ENCODE data around the gene KMT2D.

Gene KMT2D

DNA sequence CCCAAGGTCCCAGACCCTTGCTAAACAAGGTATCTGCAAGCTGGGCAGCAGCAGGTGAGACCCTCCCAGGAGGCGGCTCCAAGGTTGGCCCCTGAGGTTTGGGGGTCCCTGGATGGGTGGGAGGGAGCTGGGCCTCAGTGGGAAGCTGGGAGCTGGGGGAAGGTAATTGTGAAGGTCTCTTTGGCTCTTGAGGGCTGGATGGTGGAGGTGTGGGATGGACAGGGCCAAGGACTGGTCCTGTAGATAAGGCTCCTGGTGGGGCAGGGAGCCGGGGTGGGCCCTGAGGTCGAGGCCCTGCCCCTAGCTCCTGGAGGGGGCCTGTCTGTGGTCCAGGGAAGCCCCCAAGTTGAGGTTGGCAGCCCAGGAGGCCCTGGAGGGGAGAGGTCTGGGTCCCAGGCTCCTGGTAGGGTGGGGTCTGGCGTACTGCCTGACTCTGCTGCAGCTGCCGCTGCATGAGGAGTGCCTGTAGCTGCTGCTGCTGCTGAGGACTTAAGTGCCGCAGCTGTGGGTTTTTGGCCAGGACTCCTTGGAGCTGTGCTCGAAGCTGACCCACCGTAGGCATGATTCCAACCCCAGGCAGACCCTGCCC lies 28.9 kb downstream of the KMT2D start:
- no peak for TF ChIP-seq CTCF (IDR thresholded peaks at IDR 0.05; ENCODE audit: low read depth, low read length)
- no peak overlapping the region for H3K4me3 ChIP-seq (ENCODE audit: low read depth, low read length)

DNA sequence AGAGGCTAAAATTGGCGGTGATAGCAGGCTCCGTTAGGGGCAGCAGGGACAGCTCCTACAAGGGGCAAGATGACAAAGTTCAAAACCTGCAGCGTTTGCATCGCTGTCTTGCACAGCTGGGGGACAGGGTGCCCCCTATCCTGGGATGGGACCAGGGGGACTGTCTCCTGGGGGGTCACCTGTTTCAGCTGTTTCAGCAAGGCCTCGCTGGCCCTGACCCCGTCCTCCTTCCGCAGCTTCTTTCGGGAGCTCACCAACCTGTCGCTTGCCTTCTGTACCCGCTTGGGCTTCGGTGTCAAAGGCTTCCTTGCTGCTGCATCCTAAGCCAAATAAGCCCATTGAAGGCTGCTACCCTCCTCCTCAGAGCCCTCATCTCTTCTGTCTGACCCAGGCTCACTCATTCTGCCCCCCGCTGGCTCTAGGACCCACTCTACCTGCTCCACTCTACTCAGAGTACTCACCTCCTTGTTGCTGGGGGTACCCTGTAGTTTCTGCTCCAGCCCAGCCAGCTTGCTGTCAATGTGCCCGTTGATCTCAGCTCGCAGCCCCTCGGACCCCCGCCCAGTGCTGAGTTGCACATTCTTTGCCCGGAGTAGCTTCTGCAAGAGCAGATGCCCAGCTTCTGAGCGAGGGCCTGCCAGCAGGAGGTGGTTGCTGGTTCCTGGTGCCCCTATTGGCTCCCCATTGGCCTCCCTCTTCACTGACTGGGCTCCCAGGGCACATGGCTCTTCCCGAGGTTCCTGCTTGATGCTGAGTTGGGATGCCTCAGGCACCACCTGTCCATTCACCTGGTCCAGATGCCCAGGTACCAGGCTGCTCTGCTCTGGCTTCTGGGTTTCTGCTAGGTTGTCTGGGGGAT lies 29.7 kb downstream of the KMT2D start:
- TF ChIP-seq CTCF (IDR thresholded peaks at IDR 0.05; ENCODE audit: low read depth, low read length): no peak
- no peak overlapping the region for H3K4me3 ChIP-seq (ENCODE audit: low read depth, low read length)

- no peak for TF ChIP-seq CTCF (IDR thresholded peaks at IDR 0.05; ENCODE audit: low read depth, low read length)
- no peak overlapping the region for H3K4me3 ChIP-seq (ENCODE audit: low read depth, low read length)
Measured at GRCh38 chr12:49030119-49030518, 30.5 kb downstream of the KMT2D start.

- TF ChIP-seq CTCF (IDR thresholded peaks at IDR 0.05; ENCODE audit: low read depth, low read length): no peak
- H3K4me3 ChIP-seq (ENCODE audit: low read depth, low read length): no peak overlapping the region
Measured at GRCh38 chr12:49028666-49029275, 31.8 kb downstream of the KMT2D start.

DNA sequence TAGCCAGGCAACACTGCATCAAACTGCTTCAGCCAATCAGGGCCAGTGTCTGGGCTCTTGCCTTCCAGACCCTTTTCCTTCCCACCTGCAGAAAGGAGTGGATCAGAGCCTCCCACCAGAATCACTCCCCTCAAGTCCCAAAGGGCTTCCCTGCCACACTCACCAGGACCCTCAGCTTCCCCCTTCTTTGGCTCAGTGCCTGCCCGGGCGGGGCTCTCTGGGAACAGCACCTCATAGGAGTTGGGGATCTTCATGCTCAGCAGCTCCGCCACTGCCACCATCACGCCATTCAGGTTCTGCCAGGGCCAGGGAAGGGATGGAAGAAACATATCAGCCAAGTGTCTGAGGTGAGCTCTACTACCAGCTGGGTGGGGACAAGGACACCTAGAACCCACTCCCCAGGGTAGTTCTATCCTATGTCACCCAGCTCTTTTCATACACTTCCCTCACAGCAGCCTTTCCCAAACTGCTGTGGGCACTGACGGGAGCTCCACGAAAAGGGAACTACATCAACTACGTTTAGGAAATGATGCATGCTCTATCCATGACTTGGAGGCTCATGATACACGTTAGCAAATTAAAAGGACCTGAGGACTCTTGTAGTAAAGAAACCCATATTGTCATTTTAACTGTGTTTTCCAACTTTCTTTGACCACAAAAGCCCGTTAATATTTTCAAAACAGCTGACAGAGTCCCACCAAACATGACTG lies 32.6 kb downstream of the KMT2D start:
- no peak for TF ChIP-seq CTCF (IDR thresholded peaks at IDR 0.05; ENCODE audit: low read depth, low read length)
- no peak overlapping the region for H3K4me3 ChIP-seq (ENCODE audit: low read depth, low read length)

- TF ChIP-seq CTCF (IDR thresholded peaks at IDR 0.05; ENCODE audit: low read depth, low read length): no peak
- no peak overlapping the region for H3K4me3 ChIP-seq (ENCODE audit: low read depth, low read length)
Measured at GRCh38 chr12:49026678-49027480, 33.7 kb downstream of the KMT2D start.
